Bone marrow (tissue), 2 donors: ENCODE measurements around the gene MMP19.

Experiments
- DNase-seq, 2 donors: peaks; one replicate each; lab custom pipeline; 2025; lab: John Stamatoyannopoulos, UW

Gene MMP19

GRCh38 chr12:55814257-55814656 lies 28.5 kb downstream of the MMP19 start:
- no peak for DNase-seq

- DNase-seq: no peak
Observed at GRCh38 chr12:55812088-55812487, 30.6 kb downstream of the MMP19 start.

GRCh38 chr12:55809274-55809673 lies 33.5 kb downstream of the MMP19 start:
- DNase-seq: no peak

GRCh38 chr12:55806982-55807381 lies 35.8 kb downstream of the MMP19 start:
- DNase-seq: no peak

- no peak for DNase-seq
Observed at GRCh38 chr12:55797550-55797949, 45.2 kb downstream of the MMP19 start.

GRCh38 chr12:55797068-55797467 lies 45.7 kb downstream of the MMP19 start:
- DNase-seq: peak in 1 of 2 donors; percentile 36

GRCh38 chr12:55795950-55796349 lies 46.8 kb downstream of the MMP19 start:
- no peak for DNase-seq

- no peak for DNase-seq
Observed at GRCh38 chr12:55789893-55790292, 52.8 kb downstream of the MMP19 start.

- no peak for DNase-seq
Observed at GRCh38 chr12:55789171-55789570, 53.6 kb downstream of the MMP19 start.

- no peak for DNase-seq
Observed at GRCh38 chr12:55788546-55788945, 54.2 kb downstream of the MMP19 start.
